Liver (tissue), 3 donors: Measurements from ENCODE around the gene DYNC1H1.

ENCODE experiments used
- FOXA1 ChIP-seq: IDR thresholded peaks from 2 replicates; pipeline ENCODE4 v1.6.1; 2016; ENCODE audit warnings: antibody characterized with exemption
- GABPA ChIP-seq, 2 donors: IDR thresholded peaks in 1 of 2; conservative IDR thresholded peaks in 1 of 2; 2 replicates each; pipeline ENCODE4 v1.6.1; 2016; ENCODE audit warnings: antibody characterized with exemption in 2 of 2, mild to moderate bottlenecking in 1 of 2, moderate library complexity in 1 of 2
- HNF4A ChIP-seq, 2 donors: conservative IDR thresholded peaks; 2 replicates each; pipeline ENCODE4 v1.6.1; 2016; ENCODE audit warnings: antibody characterized with exemption in 2 of 2, mild to moderate bottlenecking in 2 of 2
- RAD21 ChIP-seq, 2 donors: IDR thresholded peaks; 2 replicates each; pipeline ENCODE4 v1.6.1; 2016; ENCODE audit warnings: antibody characterized with exemption in 2 of 2, mild to moderate bottlenecking in 2 of 2
- TAF1 ChIP-seq: conservative IDR thresholded peaks from 2 replicates; pipeline ENCODE4 v1.6.1; 2016; ENCODE audit warnings: antibody characterized with exemption, mild to moderate bottlenecking
- YY1 ChIP-seq: IDR thresholded peaks from 2 replicates; pipeline ENCODE4 v1.6.1; 2016; ENCODE audit warnings: antibody characterized with exemption, mild to moderate bottlenecking
- TF ChIP-seq, protein P1 (sequence below): fragments of 150-350 bp; IDR thresholded peaks from 2 replicates; pipeline ENCODE4 v1.5.1; 2017; ENCODE audit warnings: improper control_type of control experiment, low read depth, low read length; ENCODE audit not compliant: missing input control
- TF ChIP-seq, protein P2 (sequence below): IDR thresholded peaks from 2 replicates; pipeline ENCODE4 v1.6.1; 2016; ENCODE audit warnings: antibody characterized with exemption
- donor health status: healthy.
- donor health status: healthy.

DNA sequence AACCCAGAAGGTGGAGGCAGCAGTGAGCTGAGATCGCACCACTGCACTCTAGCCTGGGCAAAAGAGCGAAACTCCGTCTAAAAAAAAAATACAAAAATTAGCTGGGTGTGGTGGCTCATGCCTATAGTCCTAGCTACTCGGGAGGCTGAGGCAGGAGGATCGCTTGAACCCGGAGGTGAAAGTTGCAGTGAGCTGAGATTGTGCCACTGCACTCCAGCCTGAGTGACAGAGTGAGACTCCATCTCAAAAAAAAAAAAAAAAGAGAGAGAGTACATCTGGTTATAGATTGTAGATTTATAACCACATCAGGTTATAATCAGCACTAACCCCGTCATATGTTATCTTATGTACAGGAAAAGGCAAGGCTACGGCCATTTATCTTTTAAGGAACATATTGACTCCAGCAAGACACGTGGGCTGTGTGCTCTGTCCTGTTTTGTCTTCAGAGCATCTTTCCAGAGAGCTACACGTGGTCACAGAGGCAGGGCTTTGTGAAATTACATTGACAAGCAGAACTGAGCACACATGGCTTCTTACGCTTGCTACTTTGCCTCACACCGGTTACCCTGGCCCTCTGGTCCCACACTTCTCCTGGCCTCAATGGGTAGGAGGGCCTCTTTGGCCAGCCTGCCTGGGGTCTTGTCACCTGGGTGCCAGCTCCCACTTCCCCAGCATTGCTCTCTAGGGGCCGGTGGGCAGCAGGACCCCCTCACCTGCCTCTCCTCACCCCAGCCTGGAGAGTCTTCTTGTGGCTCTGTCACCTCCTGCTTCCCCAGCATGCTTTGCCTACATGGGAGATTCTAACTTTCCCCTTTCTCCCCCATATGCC, 6.8 kb upstream of the DYNC1H1 start:
- TF ChIP-seq TAF1 (no peak), RAD21 (IDR thresholded peaks at IDR 0.05) (no peak), FOXA1 (no peak), GABPA (IDR thresholded peaks at IDR 0.05 in 1 of 2, conservative IDR thresholded peaks at IDR 0.05 in 1 of 2) (no peak), YY1 (no peak), HNF4A (conservative IDR thresholded peaks at IDR 0.05) (no peak)
- TF ChIP-seq, protein P1, sequence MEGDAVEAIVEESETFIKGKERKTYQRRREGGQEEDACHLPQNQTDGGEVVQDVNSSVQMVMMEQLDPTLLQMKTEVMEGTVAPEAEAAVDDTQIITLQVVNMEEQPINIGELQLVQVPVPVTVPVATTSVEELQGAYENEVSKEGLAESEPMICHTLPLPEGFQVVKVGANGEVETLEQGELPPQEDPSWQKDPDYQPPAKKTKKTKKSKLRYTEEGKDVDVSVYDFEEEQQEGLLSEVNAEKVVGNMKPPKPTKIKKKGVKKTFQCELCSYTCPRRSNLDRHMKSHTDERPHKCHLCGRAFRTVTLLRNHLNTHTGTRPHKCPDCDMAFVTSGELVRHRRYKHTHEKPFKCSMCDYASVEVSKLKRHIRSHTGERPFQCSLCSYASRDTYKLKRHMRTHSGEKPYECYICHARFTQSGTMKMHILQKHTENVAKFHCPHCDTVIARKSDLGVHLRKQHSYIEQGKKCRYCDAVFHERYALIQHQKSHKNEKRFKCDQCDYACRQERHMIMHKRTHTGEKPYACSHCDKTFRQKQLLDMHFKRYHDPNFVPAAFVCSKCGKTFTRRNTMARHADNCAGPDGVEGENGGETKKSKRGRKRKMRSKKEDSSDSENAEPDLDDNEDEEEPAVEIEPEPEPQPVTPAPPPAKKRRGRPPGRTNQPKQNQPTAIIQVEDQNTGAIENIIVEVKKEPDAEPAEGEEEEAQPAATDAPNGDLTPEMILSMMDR = no peak
- TF ChIP-seq, protein P2, sequence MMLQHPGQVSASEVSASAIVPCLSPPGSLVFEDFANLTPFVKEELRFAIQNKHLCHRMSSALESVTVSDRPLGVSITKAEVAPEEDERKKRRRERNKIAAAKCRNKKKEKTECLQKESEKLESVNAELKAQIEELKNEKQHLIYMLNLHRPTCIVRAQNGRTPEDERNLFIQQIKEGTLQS = no peak
